B cell (primary cell): ENCODE results near the gene PABPN1. TPM values are rescaled to one million over a fixed set of nuclear protein-coding genes. Genes with fewer than 3 reads are reported as not detected.

Source experiments
- ATAC-seq: fragments of 200-7000 bp; cut with Tn5 transposase; one replicate; pipeline ENCODE4 v1.10.0; 2021; ENCODE audit warnings: low read depth, mild to moderate bottlenecking, moderate number of reproducible peaks, moderate library complexity
- CTCF ChIA-PET: fragments of 350-600 bp; sonication (Branson Sonifier 250); formaldehyde crosslinking; loops from one replicate; lab custom pipeline; 2021; ENCODE audit warnings: antibody characterized with exemption, inconsistent platforms; lab: Charles Lee
- POLR2A ChIA-PET: fragments of 350-600 bp; sonication (Branson Sonifier 250); formaldehyde crosslinking; loops from one replicate; lab custom pipeline; 2021; ENCODE audit warnings: antibody characterized with exemption; lab: Charles Lee
- DNase-seq: peaks from one replicate; pipeline ENCODE4 v3.0.0; 2013
- H2AFZ ChIP-seq: 2 replicates; pipeline ENCODE4 v1.6.1; 2012; ENCODE audit warnings: mild to moderate bottlenecking, low read depth, low read length; ENCODE audit not compliant: insufficient read depth, poor library complexity, severe bottlenecking
- H3K27ac ChIP-seq, 2 donors: 1 replicate in 1 of 2; 2 replicates in 1 of 2; pipeline ENCODE4 v1.5.1; 2012 to 2013; ENCODE audit warnings: low read length in 2 of 2, mild to moderate bottlenecking in 2 of 2, moderate library complexity in 1 of 2
- H3K27me3 ChIP-seq, 4 experiments: fragments of 200-600 bp in 1 of 4; sonication (generic) in 1 of 4; replicated peaks in 1 of 4; 1 replicate in 2 of 4; 2 replicates in 2 of 4; pipeline versions ENCODE4 v1.6.1 to v1.7.0; 2013 to 2016; ENCODE audit warnings: low read length in 3 of 4, mild to moderate bottlenecking in 2 of 4, mixed read lengths in 1 of 4, moderate library complexity in 1 of 4; ENCODE audit not compliant: insufficient read depth in 4 of 4, control insufficient read depth in 3 of 4; ENCODE audit errors: control extremely low read depth in 1 of 4
- H3K36me3 ChIP-seq, 2 experiments: replicated peaks in 1 of 2; 1 replicate in 1 of 2; 2 replicates in 1 of 2; pipeline versions ENCODE4 v1.6.1 to v1.7.1; 2013; ENCODE audit warnings: low read length in 1 of 2; ENCODE audit not compliant: insufficient read depth in 2 of 2, control insufficient read depth in 1 of 2; ENCODE audit errors: control extremely low read depth in 1 of 2, extremely low read depth in 1 of 2
- H3K4me1 ChIP-seq, 2 donors: fragments of 200-600 bp in 1 of 2; sonication (generic) in 1 of 2; 1 replicate in 1 of 2; 2 replicates in 1 of 2; pipeline versions ENCODE4 v1.5.1 to v1.6.1; 2013 to 2017; ENCODE audit warnings: low read length in 2 of 2; ENCODE audit not compliant: control insufficient read depth in 2 of 2, insufficient read depth in 2 of 2
- H3K4me2 ChIP-seq: replicated peaks from 2 replicates; pipeline ENCODE3; 2012; ENCODE audit warnings: mild to moderate bottlenecking, low read depth, low read length; ENCODE audit not compliant: poor library complexity, severe bottlenecking
- H3K4me3 ChIP-seq, 5 experiments: fragments of 200-600 bp in 1 of 5; sonication (generic) in 1 of 5; 1 replicate in 3 of 5; 2 replicates in 2 of 5; pipeline versions ENCODE4 v1.5.1 to v1.7.0; 2011 to 2016; ENCODE audit warnings: low read length in 4 of 5, mild to moderate bottlenecking in 4 of 5, low read depth in 2 of 5, control low read depth in 1 of 5, moderate library complexity in 1 of 5; ENCODE audit not compliant: insufficient read depth in 1 of 5; ENCODE audit errors: control extremely low read depth in 1 of 5, extremely low read depth in 1 of 5
- H3K79me2 ChIP-seq: fragments of 200-600 bp; sonication (generic); one replicate; pipeline ENCODE4 v1.6.0; 2016; ENCODE audit warnings: low read length; ENCODE audit not compliant: control insufficient read depth, insufficient read depth
- H3K9ac ChIP-seq: fragments of 200-600 bp; sonication (generic); 2 replicates; pipeline ENCODE4 v1.6.1; 2017; ENCODE audit warnings: mild to moderate bottlenecking, low read length, moderate library complexity
- H3K9me3 ChIP-seq, 3 donors: one replicate each; pipeline versions ENCODE4 v1.6.1 to v1.7.1; 2013; ENCODE audit warnings: low read length in 2 of 3; ENCODE audit not compliant: control insufficient read depth in 2 of 3, insufficient read depth in 1 of 3; ENCODE audit errors: control extremely low read depth in 1 of 3
- H4K20me1 ChIP-seq: 2 replicates; pipeline ENCODE4 v1.6.0; 2012; ENCODE audit warnings: mild to moderate bottlenecking, low read length; ENCODE audit not compliant: insufficient read depth, control insufficient read depth, poor library complexity, severe bottlenecking
- H3K27ac Mint-ChIP-seq: one replicate; pipeline ENCODE4 v1.8.0; 2021; ENCODE audit warnings: mixed read lengths
- H3K27me3 Mint-ChIP-seq: one replicate; pipeline ENCODE4 v1.8.0; 2021; ENCODE audit warnings: mixed read lengths
- H3K4me1 Mint-ChIP-seq: one replicate; pipeline ENCODE4 v1.8.0; 2021; ENCODE audit warnings: mixed read lengths
- H3K4me3 Mint-ChIP-seq: one replicate; pipeline ENCODE4 v1.8.0; 2021; ENCODE audit warnings: mixed read lengths
- H3K9me3 Mint-ChIP-seq: one replicate; pipeline ENCODE4 v1.8.0; 2022; ENCODE audit warnings: mixed read lengths; ENCODE audit not compliant: insufficient read depth
- CTCF ChIP-seq: fragments of 200-600 bp; IDR thresholded peaks from one replicate; pipeline ENCODE4 v1.8.0; 2022; ENCODE audit warnings: antibody characterized with exemption, mild to moderate bottlenecking
- EZH2 ChIP-seq: IDR thresholded peaks from 2 replicates; pipeline ENCODE4 v1.6.1; 2012; ENCODE audit warnings: borderline replicate concordance, low read depth, mild to moderate bottlenecking, moderate library complexity, low read length; ENCODE audit not compliant: insufficient read depth, poor library complexity, severe bottlenecking
- WGBS: methylation state at CpG from one replicate; pipeline ENCODE4 v1.1.5; 2013; ENCODE audit warnings: missing lambda C conversion rate; ENCODE audit not compliant: insufficient coverage; 5-methylcytosine and 5-hydroxymethylcytosine counted together
- intact Hi-C: fragments of 100-400 bp; cut with micrococcal nuclease; formaldehyde crosslinking; loops from one replicate; pipeline ENCODE4 v1.10.0; 2022
- polyA minus RNA-seq: library from RNA; depleted of rRNA, polyadenylated mRNA; stranded (reverse); fragments of >200 nt; gene quantifications from 2 replicates; pipeline ENCODE4 v1.2.3, GENCODE V29; 2012
- polyA plus RNA-seq: library from polyadenylated mRNA; depleted of rRNA; stranded (reverse); fragments of >200 nt; gene quantifications from 2 replicates; pipeline ENCODE4 v1.2.3, GENCODE V29; 2012
- total RNA-seq, 2 donors: library from RNA; stranded (reverse); fragments of 120-200 nt in 1 of 2; gene quantifications; 1 replicate in 1 of 2; 2 replicates in 1 of 2; pipeline versions ENCODE4 v1.2.3 to v1.2.4, GENCODE V29; 2013 to 2022

Gene PABPN1
- total RNA-seq, result 280 and 293 TPM in 2 replicates
- 94.7 TPM for total RNA-seq (2013)
- polyA plus RNA-seq, result 283 and 341 TPM in 2 replicates
- polyA minus RNA-seq, result 49.1 and 78.1 TPM in 2 replicates

- H2AFZ ChIP-seq, result peak within 1 kb of the TSS; percentile 87
- H4K20me1 ChIP-seq, result peaks cover 13% of the 10 kb centered on the region
- intact Hi-C loops, result loop anchor here (1.0 to 2.0 kb wide), 9 partner anchors 15 to 1122 kb away; partner anchors contain the start of genes ACIN1, BCL2L2, C14orf119 and HOMEZ
- WGBS, result 3% methylated on average over 62 of the region's 63 CpGs
- H3K4me2 ChIP-seq, result peak within 1 kb of the TSS; percentile 92
- peak within 1 kb of the TSS; percentile 81 for H3K9ac ChIP-seq
- ChIA-PET CTCF (interaction anchor here (0.5 to 6.7 kb wide), 18 partner anchors 10 to 1833 kb away, joined by 3 to 56 read pairs (median 6); partner anchors contain the start of genes ACIN1, BCL2L2, C14orf119 and CDH24), POLR2A (interaction anchor here (0.5 to 4.4 kb wide), 17 partner anchors 9 to 437 kb away, joined by 3 to 84 read pairs (median 4); partner anchors contain the start of genes ACIN1, AP1G2, BCL2L2 and C14orf119)
- Mint-ChIP-seq H3K4me1 (peaks cover 33% of the 10 kb centered on the region), H3K27me3 (no peaks in the 10 kb centered on the region), H3K4me3 (peak within 1 kb of the TSS; percentile 93), H3K27ac (peak within 1 kb of the TSS; percentile 99), H3K9me3 (no peaks in the 10 kb centered on the region)
- H3K79me2 ChIP-seq, result peaks cover 15% of the 10 kb centered on the region
- no peak for TF ChIP-seq EZH2
- no peak for TF ChIP-seq CTCF
- H3K4me3 ChIP-seq, result peak within 1 kb of the TSS; percentile 61 to 89 (median 79)
- H3K27me3 ChIP-seq, result no peaks in the 10 kb centered on the region
- H3K4me1 ChIP-seq, result peaks cover 21 to 24% of the 10 kb centered on the region in 2 donors
- peak; percentile 84 for ATAC-seq
- H3K27ac ChIP-seq, result peak within 1 kb of the TSS; percentile 91 to 99
- peak; percentile 100 for DNase-seq
- H3K36me3 ChIP-seq, result peaks cover 7 to 31% of the 10 kb centered on the region in 2 experiments
- no peaks in the 10 kb centered on the region for H3K9me3 ChIP-seq
Measured at GRCh38 chr14:23320584-23321571, at the start of gene PABPN1. Gene PABPN1, plus strand, starts transcription at chr14:23321457. Its CDS starts 13 bp downstream, at chr14:23321470.
